GM12874 (cell line): ENCODE measurements around the gene NFKBIL1.

Source experiments
- TF ChIP-seq, protein P1 (sequence below): IDR thresholded peaks from 2 replicates; pipeline ENCODE4 v1.5.1; 2011; ENCODE audit warnings: low read depth, mild to moderate bottlenecking, control low read depth, low read length, moderate library complexity; ENCODE audit not compliant: insufficient read depth

NFKBIL1 gene

GRCh38 chr6:31588871-31589650, 41.7 kb downstream of the NFKBIL1 start:
- TF ChIP-seq, protein P1, sequence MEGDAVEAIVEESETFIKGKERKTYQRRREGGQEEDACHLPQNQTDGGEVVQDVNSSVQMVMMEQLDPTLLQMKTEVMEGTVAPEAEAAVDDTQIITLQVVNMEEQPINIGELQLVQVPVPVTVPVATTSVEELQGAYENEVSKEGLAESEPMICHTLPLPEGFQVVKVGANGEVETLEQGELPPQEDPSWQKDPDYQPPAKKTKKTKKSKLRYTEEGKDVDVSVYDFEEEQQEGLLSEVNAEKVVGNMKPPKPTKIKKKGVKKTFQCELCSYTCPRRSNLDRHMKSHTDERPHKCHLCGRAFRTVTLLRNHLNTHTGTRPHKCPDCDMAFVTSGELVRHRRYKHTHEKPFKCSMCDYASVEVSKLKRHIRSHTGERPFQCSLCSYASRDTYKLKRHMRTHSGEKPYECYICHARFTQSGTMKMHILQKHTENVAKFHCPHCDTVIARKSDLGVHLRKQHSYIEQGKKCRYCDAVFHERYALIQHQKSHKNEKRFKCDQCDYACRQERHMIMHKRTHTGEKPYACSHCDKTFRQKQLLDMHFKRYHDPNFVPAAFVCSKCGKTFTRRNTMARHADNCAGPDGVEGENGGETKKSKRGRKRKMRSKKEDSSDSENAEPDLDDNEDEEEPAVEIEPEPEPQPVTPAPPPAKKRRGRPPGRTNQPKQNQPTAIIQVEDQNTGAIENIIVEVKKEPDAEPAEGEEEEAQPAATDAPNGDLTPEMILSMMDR, result no peak

- TF ChIP-seq, protein P1, result no peak
Measured at GRCh38 chr6:31592396-31592771, 45.0 kb downstream of the NFKBIL1 start.

GRCh38 chr6:31597006-31597405, 49.6 kb downstream of the NFKBIL1 start:
- TF ChIP-seq, protein P1, result peak; percentile 61; the same call in 1 of the 2 replicates

DNA sequence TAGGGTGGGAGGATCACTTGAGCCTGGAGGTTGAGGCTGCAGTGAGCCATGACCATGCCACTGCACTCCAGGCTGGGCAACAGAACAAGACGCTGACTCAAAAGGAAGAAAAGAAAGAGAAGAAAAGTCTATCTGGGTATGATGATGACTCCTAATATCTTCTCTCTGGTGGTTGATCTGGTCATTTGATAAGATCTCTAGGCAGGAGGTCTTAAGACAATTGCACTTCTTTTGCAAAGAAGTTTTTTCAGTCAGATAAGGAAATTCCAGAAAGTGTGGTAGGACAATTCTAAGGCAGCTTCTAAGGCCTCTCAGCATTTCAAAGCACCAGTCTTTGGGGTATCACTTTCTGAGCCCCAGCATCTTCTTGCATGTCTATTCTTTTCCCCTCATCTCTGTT, 59.9 kb downstream of the NFKBIL1 start:
- TF ChIP-seq, protein P1, result no peak
